Epithelial cell of esophagus (primary cell): Measurements from ENCODE around the gene PIP5K1B.

Experiments used
- DNase-seq: peaks from one replicate; pipeline ENCODE4 v3.0.0; 2010; ENCODE audit warnings: low read depth
- H3K4me3 ChIP-seq: 2 replicates; pipeline ENCODE4 v1.5.1; 2011; ENCODE audit warnings: mild to moderate bottlenecking, low read length, control low read depth
- CTCF ChIP-seq: IDR thresholded peaks from 2 replicates; pipeline ENCODE4 v1.5.1; 2011; ENCODE audit warnings: low read depth, mild to moderate bottlenecking, low read length, control low read depth, inconsistent platforms; ENCODE audit not compliant: insufficient read depth; ENCODE audit errors: missing control alignments

The PIP5K1B gene

GRCh38 chr9:68978066-68978465, 273.0 kb downstream of the PIP5K1B start:
- no peak for TF ChIP-seq CTCF
- no peak for DNase-seq

GRCh38 chr9:68978501-68978900, 273.5 kb downstream of the PIP5K1B start:
- no peak for DNase-seq
- no peak overlapping the region for H3K4me3 ChIP-seq
- no peak for TF ChIP-seq CTCF

More at GRCh38 chr9:68978066-68978465, 273.0 kb downstream of the PIP5K1B start:
- H3K4me3 ChIP-seq = no peak overlapping the region

GRCh38 chr9:68979538-68980314, 274.7 kb downstream of the PIP5K1B start:
- no peak overlapping the region for H3K4me3 ChIP-seq
- no peak for TF ChIP-seq CTCF
- no peak for DNase-seq

GRCh38 chr9:68980341-68980914, 275.4 kb downstream of the PIP5K1B start:
- H3K4me3 ChIP-seq = no peak overlapping the region
- TF ChIP-seq CTCF = no peak
- DNase-seq = no peak

- H3K4me3 ChIP-seq = no peak overlapping the region
- TF ChIP-seq CTCF = no peak
- DNase-seq = no peak
Measured at GRCh38 chr9:68981789-68982188, 276.7 kb downstream of the PIP5K1B start.

GRCh38 chr9:68983008-68983411, 278.0 kb downstream of the PIP5K1B start:
- no peak overlapping the region for H3K4me3 ChIP-seq
- no peak for TF ChIP-seq CTCF
- no peak for DNase-seq
